Measurements from ENCODE around the gene ALG11.

Gene ALG11

DNA sequence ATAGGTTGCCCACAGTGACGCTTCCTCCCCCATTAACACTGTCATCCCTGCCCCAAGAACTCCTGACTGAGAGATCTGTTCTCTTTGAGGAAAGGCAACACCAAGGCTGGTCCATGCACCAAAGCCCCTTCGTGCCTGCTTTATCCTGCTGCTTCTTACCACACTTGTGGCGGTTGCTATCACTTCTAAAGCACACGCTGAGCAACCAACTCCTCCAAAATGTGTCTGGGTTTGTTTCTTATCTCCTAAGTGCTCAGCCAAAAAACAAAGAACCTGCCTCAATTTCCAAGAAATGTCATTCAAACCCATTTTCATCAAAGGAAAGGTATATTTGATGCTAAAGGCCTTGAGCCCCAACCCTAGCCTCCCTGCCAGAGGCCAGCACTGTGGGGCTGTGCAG lies 15.6 kb upstream of the ALG11 start:
- no peak overlapping the region for H3K9ac ChIP-seq (ENCODE audit: low read length)

GRCh38 chr13:51997186-51997585 lies 15.0 kb upstream of the ALG11 start:
- no peak overlapping the region for H3K4me2 ChIP-seq (ENCODE audit: low read length)
- TF ChIP-seq EZH2 (IDR thresholded peaks at IDR 0.05; ENCODE audit: borderline replicate concordance, low read length): no peak
- TF ChIP-seq, protein P1, sequence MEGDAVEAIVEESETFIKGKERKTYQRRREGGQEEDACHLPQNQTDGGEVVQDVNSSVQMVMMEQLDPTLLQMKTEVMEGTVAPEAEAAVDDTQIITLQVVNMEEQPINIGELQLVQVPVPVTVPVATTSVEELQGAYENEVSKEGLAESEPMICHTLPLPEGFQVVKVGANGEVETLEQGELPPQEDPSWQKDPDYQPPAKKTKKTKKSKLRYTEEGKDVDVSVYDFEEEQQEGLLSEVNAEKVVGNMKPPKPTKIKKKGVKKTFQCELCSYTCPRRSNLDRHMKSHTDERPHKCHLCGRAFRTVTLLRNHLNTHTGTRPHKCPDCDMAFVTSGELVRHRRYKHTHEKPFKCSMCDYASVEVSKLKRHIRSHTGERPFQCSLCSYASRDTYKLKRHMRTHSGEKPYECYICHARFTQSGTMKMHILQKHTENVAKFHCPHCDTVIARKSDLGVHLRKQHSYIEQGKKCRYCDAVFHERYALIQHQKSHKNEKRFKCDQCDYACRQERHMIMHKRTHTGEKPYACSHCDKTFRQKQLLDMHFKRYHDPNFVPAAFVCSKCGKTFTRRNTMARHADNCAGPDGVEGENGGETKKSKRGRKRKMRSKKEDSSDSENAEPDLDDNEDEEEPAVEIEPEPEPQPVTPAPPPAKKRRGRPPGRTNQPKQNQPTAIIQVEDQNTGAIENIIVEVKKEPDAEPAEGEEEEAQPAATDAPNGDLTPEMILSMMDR (IDR thresholded peaks at IDR 0.05; ENCODE audit: low read length): no peak
- H3K9me2 ChIP-seq (ENCODE audit: low read depth, low read length): no peaks in the 10 kb centered on the region
- H3K9ac ChIP-seq (ENCODE audit: low read length): no peak overlapping the region
- H2AFZ ChIP-seq (ENCODE audit: low read length): no peak overlapping the region
- H3K4me1 ChIP-seq (ENCODE audit: insufficient read depth, low read length, severe bottlenecking): no peaks in the 10 kb centered on the region
- H3K4me3 ChIP-seq (ENCODE audit: low read depth, low read length, poor library complexity, severe bottlenecking): no peak overlapping the region
- H3K9me3 ChIP-seq (ENCODE audit: low read length): no peaks in the 10 kb centered on the region
- H3K79me2 ChIP-seq (ENCODE audit: insufficient read depth, low read length): no peaks in the 10 kb centered on the region
- H3K36me3 ChIP-seq (ENCODE audit: insufficient read depth, low read length): no peaks in the 10 kb centered on the region
- no peak overlapping the region for H3K27ac ChIP-seq (ENCODE audit: low read depth, low read length, poor library complexity, severe bottlenecking)
- H4K20me1 ChIP-seq (ENCODE audit: insufficient read depth, low read length): no peaks in the 10 kb centered on the region
- 0 out of 2 replicates have a peak, but pooled peaks cover 3% of the 10 kb centered on the region for H3K27me3 ChIP-seq (ENCODE audit: insufficient read depth, low read length)
- H3F3A ChIP-seq (ENCODE audit: insufficient read depth, low read length): no peaks in the 10 kb centered on the region

More for the DNA sequence above, 15.6 kb upstream of the ALG11 start:
- no peaks in the 10 kb centered on the region for H3K79me2 ChIP-seq (ENCODE audit: insufficient read depth, low read length)
- no peaks in the 10 kb centered on the region for H3K9me3 ChIP-seq (ENCODE audit: low read length)
- H3F3A ChIP-seq (ENCODE audit: insufficient read depth, low read length): no peaks in the 10 kb centered on the region
- no peak overlapping the region for H3K4me3 ChIP-seq (ENCODE audit: low read depth, low read length, poor library complexity, severe bottlenecking)
- TF ChIP-seq EZH2 (IDR thresholded peaks at IDR 0.05; ENCODE audit: borderline replicate concordance, low read length): no peak
- TF ChIP-seq, protein P1 (IDR thresholded peaks at IDR 0.05; ENCODE audit: low read length): no peak
- H2AFZ ChIP-seq (ENCODE audit: low read length): no peak overlapping the region
- no peaks in the 10 kb centered on the region for H3K4me1 ChIP-seq (ENCODE audit: insufficient read depth, low read length, severe bottlenecking)
- H3K9me2 ChIP-seq (ENCODE audit: low read depth, low read length): no peaks in the 10 kb centered on the region
- H3K36me3 ChIP-seq (ENCODE audit: insufficient read depth, low read length): no peaks in the 10 kb centered on the region
- H3K27me3 ChIP-seq (ENCODE audit: insufficient read depth, low read length): 0 out of 2 replicates have a peak, but pooled peaks cover 3% of the 10 kb centered on the region
- no peak overlapping the region for H3K27ac ChIP-seq (ENCODE audit: low read depth, low read length, poor library complexity, severe bottlenecking)
- H4K20me1 ChIP-seq (ENCODE audit: insufficient read depth, low read length): no peaks in the 10 kb centered on the region
- no peak overlapping the region for H3K4me2 ChIP-seq (ENCODE audit: low read length)

GRCh38 chr13:51997641-51998330 lies 14.4 kb upstream of the ALG11 start:
- H3K4me2 ChIP-seq (ENCODE audit: low read length): no peak overlapping the region

More at GRCh38 chr13:51997641-51998330, 14.4 kb upstream of the ALG11 start:
- no peak overlapping the region for H3K27ac ChIP-seq (ENCODE audit: low read depth, low read length, poor library complexity, severe bottlenecking)
- no peaks in the 10 kb centered on the region for H3K4me1 ChIP-seq (ENCODE audit: insufficient read depth, low read length, severe bottlenecking)
- no peaks in the 10 kb centered on the region for H3K79me2 ChIP-seq (ENCODE audit: insufficient read depth, low read length)
- H3K36me3 ChIP-seq (ENCODE audit: insufficient read depth, low read length): no peaks in the 10 kb centered on the region
- H3K9me2 ChIP-seq (ENCODE audit: low read depth, low read length): no peaks in the 10 kb centered on the region
- TF ChIP-seq EZH2 (IDR thresholded peaks at IDR 0.05; ENCODE audit: borderline replicate concordance, low read length): no peak
- H3F3A ChIP-seq (ENCODE audit: insufficient read depth, low read length): no peaks in the 10 kb centered on the region
- 0 out of 2 replicates have a peak, but pooled peaks cover 3% of the 10 kb centered on the region for H3K27me3 ChIP-seq (ENCODE audit: insufficient read depth, low read length)
- H3K9me3 ChIP-seq (ENCODE audit: low read length): no peaks in the 10 kb centered on the region
- H4K20me1 ChIP-seq (ENCODE audit: insufficient read depth, low read length): no peaks in the 10 kb centered on the region
- H3K9ac ChIP-seq (ENCODE audit: low read length): no peak overlapping the region
- no peak overlapping the region for H3K4me3 ChIP-seq (ENCODE audit: low read depth, low read length, poor library complexity, severe bottlenecking)
- H2AFZ ChIP-seq (ENCODE audit: low read length): no peak overlapping the region
